ENCODE data around the gene COL9A2. TPM values are rescaled to one million over a fixed set of nuclear protein-coding genes. Genes with fewer than 3 reads are reported as not detected.

Gene COL9A2
- total RNA-seq, 4 donors from 2014 or later = 0.07 to 8.9 TPM; not detected in 2

DNA sequence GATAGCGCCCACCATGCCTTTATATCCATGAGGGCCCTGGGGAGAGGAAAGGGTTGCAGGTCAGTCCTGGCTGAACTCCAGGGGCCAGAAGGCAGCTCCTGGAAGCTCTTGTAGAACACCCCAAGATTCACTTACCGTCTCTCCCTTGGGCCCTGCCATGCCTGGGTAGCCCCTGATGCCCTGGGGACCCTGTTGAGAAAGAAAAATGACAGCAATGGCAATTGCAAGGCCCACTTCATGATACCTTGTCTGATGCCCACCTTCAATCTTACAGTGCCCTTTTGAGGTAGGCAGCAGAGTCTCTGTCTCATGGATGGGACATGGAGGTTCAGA lies 7.0 kb downstream of the COL9A2 start:
- in situ Hi-C loops (cut with MboI; ENCODE audit: low sequenced_read_pairs in 4 of 4) = no loop called here
- Histone ChIP-seq H3K4me1 (no peaks in the 10 kb centered on the region), H3K4me3 (no peak overlapping the region), H3K36me3 (no peaks in the 10 kb centered on the region), H3K9me3 (no peaks in the 10 kb centered on the region), H3K27me3 (peaks cover 0 to 4% (median 2%) of the 10 kb centered on the region in 3 donors), H3K27ac (no peak overlapping the region)
- ATAC-seq = no peak
- DNase-seq = no peak
- TF ChIP-seq, protein P1, sequence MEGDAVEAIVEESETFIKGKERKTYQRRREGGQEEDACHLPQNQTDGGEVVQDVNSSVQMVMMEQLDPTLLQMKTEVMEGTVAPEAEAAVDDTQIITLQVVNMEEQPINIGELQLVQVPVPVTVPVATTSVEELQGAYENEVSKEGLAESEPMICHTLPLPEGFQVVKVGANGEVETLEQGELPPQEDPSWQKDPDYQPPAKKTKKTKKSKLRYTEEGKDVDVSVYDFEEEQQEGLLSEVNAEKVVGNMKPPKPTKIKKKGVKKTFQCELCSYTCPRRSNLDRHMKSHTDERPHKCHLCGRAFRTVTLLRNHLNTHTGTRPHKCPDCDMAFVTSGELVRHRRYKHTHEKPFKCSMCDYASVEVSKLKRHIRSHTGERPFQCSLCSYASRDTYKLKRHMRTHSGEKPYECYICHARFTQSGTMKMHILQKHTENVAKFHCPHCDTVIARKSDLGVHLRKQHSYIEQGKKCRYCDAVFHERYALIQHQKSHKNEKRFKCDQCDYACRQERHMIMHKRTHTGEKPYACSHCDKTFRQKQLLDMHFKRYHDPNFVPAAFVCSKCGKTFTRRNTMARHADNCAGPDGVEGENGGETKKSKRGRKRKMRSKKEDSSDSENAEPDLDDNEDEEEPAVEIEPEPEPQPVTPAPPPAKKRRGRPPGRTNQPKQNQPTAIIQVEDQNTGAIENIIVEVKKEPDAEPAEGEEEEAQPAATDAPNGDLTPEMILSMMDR (IDR thresholded peaks at IDR 0.05 in 4 of 5, conservative IDR thresholded peaks at IDR 0.05 in 1 of 5) = no peak
- no peak for TF ChIP-seq POLR2A (IDR thresholded peaks at IDR 0.05)
- intact Hi-C loops (cut with DNase I; ENCODE audit: low total_unique reads) = no loop called here

- in situ Hi-C loops (cut with MboI; ENCODE audit: low sequenced_read_pairs in 4 of 4) = no loop called here
- no peaks in the 10 kb centered on the region for H3K9me3 ChIP-seq
- no peak for TF ChIP-seq POLR2A (IDR thresholded peaks at IDR 0.05)
- TF ChIP-seq, protein P1 (IDR thresholded peaks at IDR 0.05 in 4 of 5, conservative IDR thresholded peaks at IDR 0.05 in 1 of 5) = no peak
- no peak overlapping the region for H3K4me3 ChIP-seq
- ATAC-seq = no peak
- H3K27me3 ChIP-seq = peaks cover 0 to 1% (median 0%) of the 10 kb centered on the region in 3 donors
- H3K36me3 ChIP-seq = no peaks in the 10 kb centered on the region
- intact Hi-C loops (cut with DNase I; ENCODE audit: low total_unique reads) = no loop called here
- DNase-seq = no peak
- H3K27ac ChIP-seq = no peak overlapping the region
- no peaks in the 10 kb centered on the region for H3K4me1 ChIP-seq
These were observed 7.5 kb downstream of the COL9A2 start for GRCh38 chr1:40309374-40310128.

DNA sequence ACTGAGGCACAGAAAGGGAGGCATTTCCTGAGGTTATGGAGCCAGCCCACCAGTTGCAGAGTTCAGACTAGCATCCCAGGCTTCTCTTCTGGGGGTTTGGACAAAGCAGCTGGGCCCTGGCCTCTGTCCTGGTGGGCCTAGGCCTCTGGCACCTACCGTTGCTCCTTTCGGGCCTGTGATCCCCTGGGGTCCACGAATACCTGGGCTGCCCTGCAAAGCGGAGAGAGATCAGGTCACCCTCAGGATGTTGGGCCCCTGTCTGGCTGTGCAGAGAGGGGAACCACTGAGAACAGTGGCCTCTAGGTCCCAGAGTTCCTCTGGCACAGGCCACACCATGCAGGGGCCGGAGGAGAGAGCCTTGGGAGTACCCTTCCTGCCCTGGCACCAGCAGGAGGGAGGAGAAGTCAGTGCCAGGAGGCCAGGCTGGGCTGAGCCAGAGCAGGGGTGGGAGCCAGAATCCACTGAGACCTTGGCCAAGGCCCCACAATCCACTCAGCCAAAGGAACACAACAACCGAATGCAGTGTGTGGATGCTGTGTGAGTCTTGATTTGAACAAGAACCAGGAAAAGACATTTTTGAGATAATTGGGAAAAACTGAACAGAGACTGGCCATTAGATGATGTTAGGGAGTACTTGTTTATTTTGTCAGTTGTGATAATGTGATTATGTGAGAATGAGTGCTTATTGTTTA lies 8.9 kb downstream of the COL9A2 start:
- ATAC-seq (no peak), DNase-seq (no peak)
- Histone ChIP-seq H3K9me3 (no peaks in the 10 kb centered on the region), H3K27ac (no peak overlapping the region), H3K27me3 (peaks cover 0 to 15% (median 7%) of the 10 kb centered on the region in 3 donors), H3K36me3 (no peaks in the 10 kb centered on the region), H3K4me3 (no peak overlapping the region), H3K4me1 (no peaks in the 10 kb centered on the region)
- intact Hi-C loops (cut with DNase I; ENCODE audit: low total_unique reads) = no loop called here
- in situ Hi-C loops (cut with MboI; ENCODE audit: low sequenced_read_pairs in 4 of 4) = no loop called here
- TF ChIP-seq, protein P1 (IDR thresholded peaks at IDR 0.05 in 4 of 5, conservative IDR thresholded peaks at IDR 0.05 in 1 of 5) = no peak

DNA sequence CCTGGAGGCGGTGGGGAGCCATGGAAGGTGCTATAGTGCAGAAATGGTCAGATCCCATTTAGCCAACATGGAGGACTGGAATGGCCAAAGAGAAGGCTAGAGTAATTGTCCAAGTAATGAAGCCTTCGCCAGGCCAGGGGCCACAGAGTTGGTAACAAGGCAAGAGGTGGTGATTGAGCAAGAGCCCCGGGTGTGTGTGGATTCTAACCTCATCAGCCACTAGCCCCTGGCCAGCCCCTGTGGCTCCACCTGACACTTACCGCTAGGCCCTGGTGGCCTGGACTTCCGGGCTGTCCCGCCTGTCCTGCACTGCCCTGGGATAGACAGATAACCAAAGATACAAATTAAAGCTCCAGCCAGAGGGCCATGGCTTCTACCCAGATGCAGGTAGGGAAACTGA lies 9.9 kb downstream of the COL9A2 start:
- TF ChIP-seq, protein P1 (IDR thresholded peaks at IDR 0.05 in 4 of 5, conservative IDR thresholded peaks at IDR 0.05 in 1 of 5) = no peak
- TF ChIP-seq POLR2A (IDR thresholded peaks at IDR 0.05) = no peak
- DNase-seq = no peak
- in situ Hi-C loops (cut with MboI; ENCODE audit: low sequenced_read_pairs in 4 of 4) = no loop called here

More for the DNA sequence above, 9.9 kb downstream of the COL9A2 start:
- Histone ChIP-seq H3K4me1 (no peaks in the 10 kb centered on the region), H3K4me3 (no peak overlapping the region), H3K27me3 (peaks cover 0 to 18% (median 7%) of the 10 kb centered on the region in 3 donors), H3K27ac (no peak overlapping the region), H3K9me3 (no peaks in the 10 kb centered on the region), H3K36me3 (no peaks in the 10 kb centered on the region)
- intact Hi-C loops (cut with DNase I; ENCODE audit: low total_unique reads) = no loop called here
- no peak for ATAC-seq
